GM19099 (cell line): ENCODE measurements around the gene SKAP2.

ENCODE experiments used
- POLR2A ChIP-seq: IDR thresholded peaks from 3 replicates; pipeline ENCODE4 v1.6.1; 2011; ENCODE audit warnings: low read depth; ENCODE audit not compliant: insufficient read length; ENCODE audit errors: extremely low read depth

Gene SKAP2, protein sequence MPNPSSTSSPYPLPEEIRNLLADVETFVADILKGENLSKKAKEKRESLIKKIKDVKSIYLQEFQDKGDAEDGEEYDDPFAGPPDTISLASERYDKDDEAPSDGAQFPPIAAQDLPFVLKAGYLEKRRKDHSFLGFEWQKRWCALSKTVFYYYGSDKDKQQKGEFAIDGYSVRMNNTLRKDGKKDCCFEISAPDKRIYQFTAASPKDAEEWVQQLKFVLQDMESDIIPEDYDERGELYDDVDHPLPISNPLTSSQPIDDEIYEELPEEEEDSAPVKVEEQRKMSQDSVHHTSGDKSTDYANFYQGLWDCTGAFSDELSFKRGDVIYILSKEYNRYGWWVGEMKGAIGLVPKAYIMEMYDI

DNA sequence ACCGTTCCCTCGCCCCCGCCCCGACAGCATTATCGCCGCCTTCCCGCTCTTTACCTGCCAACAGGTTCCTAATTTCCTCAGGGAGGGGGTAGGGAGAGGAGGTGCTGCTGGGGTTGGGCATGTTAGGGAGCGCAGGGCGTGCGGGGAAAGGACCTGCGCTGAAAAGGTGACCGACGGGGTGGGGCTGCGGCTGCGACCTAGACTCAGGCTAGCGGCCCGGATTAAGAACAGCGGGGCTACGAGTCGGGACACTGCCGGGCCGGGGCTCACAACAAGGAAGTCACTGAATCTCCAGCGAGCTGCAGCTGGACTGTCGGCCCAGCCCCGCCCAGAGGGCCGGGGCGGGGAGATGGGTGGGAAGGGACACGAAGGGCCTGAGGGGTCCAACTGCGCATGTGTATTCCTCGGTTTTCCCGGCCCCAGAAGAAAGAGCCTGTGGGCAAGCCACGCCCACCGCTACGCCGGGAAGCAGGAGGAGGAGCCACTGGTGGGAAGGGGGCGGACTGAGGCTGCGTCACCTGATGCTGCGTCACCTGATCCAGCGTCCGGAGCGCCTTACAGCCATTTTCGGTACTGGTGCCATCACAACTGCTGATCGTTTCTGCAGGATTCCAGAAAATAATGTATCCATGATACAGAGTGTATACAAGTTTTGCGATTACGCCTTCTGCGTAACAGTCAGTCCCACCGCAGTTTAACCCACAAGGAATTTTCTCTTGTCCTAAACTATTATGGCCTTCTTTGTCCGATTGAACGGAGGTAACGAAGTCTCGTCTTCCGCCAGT, at the start of gene SKAP2:
Gene SKAP2 (minus strand): TSS at position 282 of the 785 bp plus-strand sequence. CDS start 161 bp downstream, at position 121.
- TF ChIP-seq POLR2A: peak; percentile 94

DNA sequence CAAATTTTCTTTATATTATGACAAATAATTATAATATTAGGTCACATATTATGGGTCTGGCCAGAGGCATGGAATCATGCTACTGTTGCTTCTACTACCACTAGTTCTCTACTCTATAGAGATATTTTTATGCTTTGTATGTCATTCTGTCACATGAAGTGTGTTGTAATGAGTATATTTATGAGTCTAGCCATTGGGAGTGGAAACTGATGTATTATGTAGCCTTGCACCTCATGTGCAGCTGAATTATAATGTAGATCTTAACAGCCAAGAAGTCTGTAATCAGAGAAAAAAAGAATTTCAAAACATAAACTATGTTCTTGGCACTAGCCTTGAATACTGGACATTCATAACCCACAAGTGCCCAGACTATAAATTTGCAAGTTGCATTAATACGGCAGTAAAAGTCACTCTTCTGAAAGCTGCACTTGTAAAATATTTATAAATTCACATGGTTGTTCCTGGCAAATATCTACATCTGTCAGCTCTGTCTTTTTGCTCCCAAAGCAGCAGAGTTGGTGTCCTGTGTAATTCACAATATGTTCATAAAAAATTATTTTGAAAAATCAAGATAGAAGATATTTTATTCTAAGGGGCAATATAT, 48.6 kb upstream of the SKAP2 start:
- no peak for TF ChIP-seq POLR2A

DNA sequence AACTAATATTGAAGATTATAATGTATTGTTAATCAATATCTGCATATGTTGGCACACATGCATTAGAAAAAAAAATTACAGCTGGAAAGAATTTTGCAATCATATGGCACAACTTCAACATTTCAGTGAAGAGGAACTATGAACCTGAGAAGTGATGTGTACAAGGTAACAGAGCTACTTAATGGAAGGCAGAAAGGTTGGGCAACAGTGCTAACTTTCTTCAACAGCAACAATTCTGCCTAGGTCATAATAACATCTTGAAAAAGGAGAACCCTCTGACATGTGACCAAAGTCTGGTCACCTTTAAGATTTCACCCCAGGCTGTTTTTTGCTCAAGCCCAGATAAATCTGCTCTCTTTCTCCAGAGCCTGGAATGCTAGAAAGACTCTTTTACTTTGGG, 47.9 kb upstream of the SKAP2 start:
- TF ChIP-seq POLR2A: no peak

DNA sequence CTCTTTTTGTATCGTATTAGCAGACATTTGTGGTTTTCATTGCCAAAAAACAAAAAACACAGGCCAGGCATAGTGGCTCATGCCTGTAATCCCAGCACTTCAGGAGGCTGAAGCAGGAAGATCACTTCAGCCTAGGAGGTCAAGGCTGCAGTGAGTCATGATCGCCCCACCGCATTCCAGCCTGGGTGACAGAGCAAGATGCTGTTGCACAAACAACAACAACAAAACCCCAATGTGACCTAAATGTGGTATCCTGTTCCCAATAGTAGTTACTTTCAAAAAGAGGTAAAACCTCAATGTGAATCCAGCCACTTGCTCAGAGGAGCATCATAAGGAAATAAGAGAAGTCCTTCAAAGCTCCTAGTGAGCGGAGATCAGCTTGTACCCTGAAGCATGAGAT, 45.8 kb upstream of the SKAP2 start:
- TF ChIP-seq POLR2A: no peak

DNA sequence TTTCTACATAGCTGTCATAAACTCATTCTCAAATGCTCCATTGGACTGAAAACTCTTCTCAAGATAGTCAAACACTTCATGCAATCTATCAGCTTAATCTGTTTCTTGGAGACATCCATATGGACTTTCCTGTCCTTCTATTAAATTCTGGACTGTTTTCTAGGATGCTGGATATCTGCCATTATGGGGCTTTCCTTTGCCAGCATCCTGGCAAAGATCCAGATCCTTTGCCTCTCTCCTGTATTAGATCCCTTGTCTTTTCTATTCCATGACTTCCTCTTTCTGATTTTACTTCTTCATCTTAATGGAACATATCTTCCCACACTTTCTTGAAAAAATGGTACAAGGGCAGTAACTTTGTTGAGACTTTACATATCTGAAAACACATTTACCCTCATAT, 35.9 kb upstream of the SKAP2 start:
- TF ChIP-seq POLR2A: no peak

DNA sequence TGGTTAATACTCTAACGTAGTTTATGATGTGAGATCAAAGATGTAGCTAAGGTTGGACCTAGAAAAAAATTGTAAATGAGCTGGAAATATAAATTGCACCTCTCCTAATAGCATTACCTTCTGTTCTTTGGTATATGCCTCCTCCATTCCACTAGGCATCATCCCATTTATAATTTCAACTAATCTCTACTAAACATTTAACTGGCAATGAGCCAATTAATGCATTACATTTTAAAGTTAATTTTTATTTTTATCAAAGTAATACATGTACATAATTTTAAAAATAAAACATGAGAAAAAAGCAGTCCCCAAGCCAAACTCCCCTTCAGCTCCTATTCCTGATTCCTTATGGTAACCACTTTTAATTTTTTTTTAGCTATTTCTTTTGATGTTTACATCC, 35.1 kb upstream of the SKAP2 start:
- no peak for TF ChIP-seq POLR2A

DNA sequence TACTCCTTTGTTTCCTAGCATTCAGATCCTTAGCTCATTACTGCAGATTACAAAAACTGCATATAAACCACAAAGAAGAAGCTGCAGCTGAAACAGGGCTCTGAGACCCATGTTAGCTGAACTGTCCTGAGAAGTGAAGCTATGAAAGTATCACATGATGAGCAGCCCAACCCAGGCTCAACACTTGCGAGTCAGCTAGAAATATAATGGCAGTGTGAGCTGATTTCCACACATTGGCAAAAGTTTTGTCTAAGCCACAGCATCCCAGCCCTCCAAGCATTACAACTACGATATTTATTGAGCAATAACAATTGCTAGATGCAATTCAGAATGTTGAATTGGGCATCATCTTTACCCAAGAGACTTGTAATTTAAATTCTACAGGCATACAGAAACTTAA, 34.5 kb upstream of the SKAP2 start:
- no peak for TF ChIP-seq POLR2A

DNA sequence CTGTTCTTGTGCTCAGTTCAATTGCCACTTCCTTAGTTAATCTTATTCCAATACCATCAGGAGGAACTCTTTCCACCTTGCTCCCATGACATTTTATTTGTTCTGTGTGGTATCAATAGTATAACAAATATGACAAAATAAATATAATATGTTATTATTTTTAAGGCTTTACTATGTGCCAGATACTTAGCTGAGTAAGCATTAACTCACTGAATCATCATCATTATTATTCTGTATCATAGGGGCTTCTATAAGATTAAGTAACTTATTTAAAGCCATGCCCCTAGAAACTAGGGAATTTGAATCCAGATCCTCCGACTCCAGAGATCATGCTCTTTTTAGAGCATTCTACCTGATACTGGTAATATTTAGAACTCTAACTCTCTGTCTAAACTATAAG, 33.5 kb upstream of the SKAP2 start:
- TF ChIP-seq POLR2A: no peak

DNA sequence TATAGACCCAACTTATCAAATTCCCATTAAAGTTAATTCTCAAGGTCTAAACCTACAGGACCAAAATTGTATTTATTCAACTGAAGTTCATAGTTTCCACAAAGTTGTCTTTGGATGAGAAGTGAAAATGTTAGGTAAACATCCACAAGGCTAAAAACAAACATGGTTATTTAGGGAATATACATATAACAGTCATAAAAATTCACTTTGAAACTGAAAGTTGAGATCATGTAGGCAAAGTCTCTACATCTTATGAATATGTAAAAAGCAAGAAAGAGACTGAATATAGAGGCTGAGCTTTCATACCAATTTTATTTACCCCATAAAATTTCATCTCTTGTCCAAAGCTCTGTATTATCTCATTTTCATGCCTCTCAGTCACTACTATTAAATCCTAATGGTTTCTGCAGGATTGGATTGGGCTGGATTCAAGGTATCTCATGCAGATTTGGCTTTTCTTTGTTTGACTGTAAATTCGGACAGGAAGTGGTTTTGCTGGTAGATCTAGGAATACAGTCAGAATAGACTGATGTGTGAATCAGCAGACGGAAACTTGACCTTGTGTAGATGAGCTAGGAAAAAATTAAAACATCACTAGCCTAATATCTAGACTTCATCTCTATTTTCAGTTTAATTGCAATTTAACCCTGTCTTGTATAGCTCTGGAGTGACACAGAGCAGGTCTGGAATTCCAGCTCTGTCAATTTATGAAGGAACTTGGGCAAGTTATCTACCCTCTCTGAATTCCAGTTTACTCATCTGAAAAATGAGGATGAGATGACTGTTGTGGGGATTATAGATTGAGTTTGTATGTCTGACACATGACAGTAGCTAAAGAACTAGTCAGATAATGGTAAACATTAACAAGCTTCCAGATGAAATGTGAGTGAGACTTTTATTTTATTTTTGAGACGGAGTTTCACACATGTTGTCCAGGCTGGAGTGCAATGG, 27.3 kb upstream of the SKAP2 start:
- TF ChIP-seq POLR2A: no peak

DNA sequence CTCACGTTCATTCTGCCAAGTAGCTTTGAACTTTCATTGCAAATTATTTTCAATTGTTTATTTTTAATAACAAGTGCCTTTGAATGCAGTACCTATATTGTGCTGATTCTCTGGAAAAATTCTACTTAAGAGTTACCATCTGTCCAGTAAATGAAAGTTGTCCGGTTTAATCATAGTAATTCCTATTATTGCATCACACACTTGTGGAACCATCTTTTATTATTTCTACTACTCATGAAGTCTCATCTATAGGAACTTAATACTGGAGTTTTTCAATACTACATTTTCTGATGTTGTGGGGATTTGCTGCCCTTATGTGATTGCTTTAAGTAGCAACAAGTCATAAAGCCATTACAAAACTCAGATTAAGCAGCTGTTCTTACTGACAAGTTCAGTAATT, 16.5 kb upstream of the SKAP2 start:
- no peak for TF ChIP-seq POLR2A

DNA sequence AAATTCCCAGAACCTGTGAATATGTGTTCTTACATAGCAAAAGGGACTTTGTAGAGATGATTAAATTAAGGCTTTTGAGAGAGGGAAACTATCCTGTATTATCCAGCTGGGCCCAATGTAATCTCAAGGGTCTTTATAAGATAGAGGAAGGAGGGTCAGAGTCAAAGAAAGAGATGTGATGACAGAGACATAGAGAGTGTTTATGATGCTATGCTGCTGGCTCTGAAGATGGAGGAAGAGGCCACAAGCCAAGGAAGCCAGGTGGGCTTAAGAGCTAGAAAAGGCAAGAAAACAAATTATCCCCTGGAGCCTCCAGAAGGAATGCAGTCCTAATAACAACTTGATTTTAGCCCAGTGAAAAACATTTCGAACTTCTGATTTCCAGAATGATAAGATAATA, 15.3 kb upstream of the SKAP2 start:
- TF ChIP-seq POLR2A: no peak

DNA sequence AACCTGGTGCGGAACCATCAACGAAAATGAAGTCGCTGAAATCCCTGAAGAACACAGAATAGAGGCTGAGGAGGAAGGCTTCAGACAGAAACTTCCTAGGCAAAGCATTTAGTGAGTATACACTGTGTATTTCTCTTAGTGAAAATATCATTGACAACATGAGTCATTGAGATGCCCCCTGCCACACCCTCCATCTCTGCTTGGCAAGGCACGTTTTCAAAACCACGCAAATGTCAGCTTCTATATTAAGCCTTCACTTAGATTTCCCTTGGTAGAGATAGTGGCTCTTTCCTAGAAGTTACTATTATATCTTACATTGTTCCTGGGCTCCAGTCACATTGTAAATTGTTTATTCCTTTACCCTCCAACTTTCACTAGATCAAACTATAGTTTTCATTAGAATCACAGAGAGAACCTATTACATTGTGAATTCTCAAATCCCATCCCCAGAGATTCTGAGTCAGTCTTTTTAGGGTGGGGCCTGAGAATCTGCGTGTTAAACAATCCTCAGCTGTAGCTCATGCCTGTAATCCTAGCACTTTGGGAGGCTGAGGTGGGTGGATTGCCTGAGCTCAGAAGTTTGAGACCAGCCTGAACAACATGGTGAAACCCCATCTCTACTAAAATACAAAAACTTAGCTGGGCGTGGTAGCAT, 4.6 kb upstream of the SKAP2 start:
- TF ChIP-seq POLR2A: no peak

DNA sequence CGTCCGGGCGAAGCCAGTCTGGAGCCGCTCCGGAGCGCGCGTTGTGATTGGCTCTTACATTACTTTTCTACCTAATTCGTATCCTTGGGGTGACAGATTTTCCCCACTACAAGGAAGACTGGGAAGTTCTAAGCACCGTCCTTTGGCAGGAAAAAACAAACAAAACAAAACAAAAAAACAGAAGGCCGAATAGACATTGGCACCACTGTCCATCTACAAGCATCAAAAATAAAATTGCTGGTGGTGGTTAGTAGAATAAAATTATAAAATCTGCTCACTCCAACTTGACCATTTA, 651 bp upstream of the SKAP2 start:
- no peak for TF ChIP-seq POLR2A

DNA sequence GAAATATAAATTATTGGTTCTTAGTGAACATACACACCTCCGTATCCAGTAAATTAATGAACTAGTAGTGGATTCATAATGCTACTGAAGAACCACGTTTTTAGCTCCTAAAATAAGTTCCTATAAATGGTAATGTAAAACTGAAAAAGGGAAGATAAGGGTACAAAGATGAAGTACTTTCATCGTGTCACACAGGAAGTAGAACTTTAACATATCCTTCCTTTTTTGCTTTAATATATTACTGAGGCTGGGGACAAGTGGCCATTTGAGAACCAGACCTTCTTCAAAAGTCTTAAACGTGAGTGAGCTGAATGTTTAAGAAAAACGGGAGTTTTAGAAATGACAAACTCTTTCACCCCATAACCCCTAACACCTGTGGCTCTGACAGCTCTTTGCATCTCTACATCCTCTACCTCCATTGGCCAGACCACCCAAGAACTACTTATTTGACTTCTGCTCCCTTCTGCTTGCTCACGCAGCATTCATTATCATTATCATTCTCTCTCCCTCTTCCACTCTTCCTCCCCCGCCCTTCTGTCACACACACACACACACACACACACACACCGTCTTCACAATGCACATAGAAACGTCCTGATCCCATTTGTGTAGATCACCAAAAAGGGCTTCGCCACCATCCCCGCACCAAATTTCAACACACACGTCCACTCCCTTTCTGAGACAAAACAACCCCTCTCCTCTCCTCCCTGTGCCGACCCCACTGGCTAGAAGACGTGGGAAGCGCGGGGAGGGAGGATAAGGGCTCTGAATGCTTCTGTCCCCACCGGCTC, 677 bp downstream of the SKAP2 start:
- peak; percentile 26 for TF ChIP-seq POLR2A
